GM10248 (cell line): ENCODE results near the gene CNGA3.
"Not testable (repeated sequence)": the region's sequence is repeated elsewhere in the genome, so short reads cannot be mapped to it uniquely, and the experiment has no call there.

Experiments used
- CTCF ChIA-PET: fragments of 300-600 bp; sonication (Branson Sonifier 250); formaldehyde crosslinking; extraction: SDS; loops from one replicate; lab custom pipeline; 2021; ENCODE audit warnings: antibody characterized with exemption; lab: Yijun Ruan, JAX
- POLR2A ChIA-PET: fragments of 350-650 bp; sonication (Branson Sonifier 250); formaldehyde crosslinking; extraction: SDS; loops from one replicate; lab custom pipeline; 2020; ENCODE audit warnings: antibody characterized with exemption; lab: Yijun Ruan, JAX
- DNase-seq: peaks from one replicate; pipeline ENCODE4 v3.0.0; 2012; ENCODE audit errors: extremely low spot score
- TF ChIP-seq, protein P1 (sequence below): IDR thresholded peaks from 2 replicates; pipeline ENCODE4 v1.5.1; 2012; ENCODE audit warnings: mild to moderate bottlenecking, low read depth; ENCODE audit errors: extremely low read depth, missing control alignments, control extremely low read depth

Gene CNGA3

DNA sequence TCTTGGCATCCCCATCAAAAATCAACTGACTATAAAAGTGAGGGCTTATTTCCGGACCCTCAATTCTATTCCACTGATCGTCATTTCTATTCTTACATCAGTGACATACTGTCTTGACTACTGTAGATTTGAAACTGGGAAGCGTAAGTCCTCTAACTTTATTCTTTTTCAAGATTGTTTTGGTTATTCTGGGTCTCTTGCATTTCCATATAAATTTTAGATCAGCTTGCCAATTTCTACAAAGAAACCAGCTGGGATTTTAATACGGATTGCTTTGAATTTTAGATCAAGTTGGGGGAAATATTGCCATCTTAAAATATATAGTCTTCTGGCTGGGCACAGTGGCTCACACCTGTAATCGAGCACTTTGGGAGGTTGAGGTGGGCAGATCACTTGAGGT is 80.5 kb downstream of the CNGA3 start:
- CTCF ChIA-PET: interaction anchor here (1.4 to 3.6 kb wide), 3 partner anchors 14 to 37 kb away, joined by 3 to 21 read pairs (median 3); no protein-coding TSS in a partner anchor
- POLR2A ChIA-PET: no interaction called here
- TF ChIP-seq, protein P1, sequence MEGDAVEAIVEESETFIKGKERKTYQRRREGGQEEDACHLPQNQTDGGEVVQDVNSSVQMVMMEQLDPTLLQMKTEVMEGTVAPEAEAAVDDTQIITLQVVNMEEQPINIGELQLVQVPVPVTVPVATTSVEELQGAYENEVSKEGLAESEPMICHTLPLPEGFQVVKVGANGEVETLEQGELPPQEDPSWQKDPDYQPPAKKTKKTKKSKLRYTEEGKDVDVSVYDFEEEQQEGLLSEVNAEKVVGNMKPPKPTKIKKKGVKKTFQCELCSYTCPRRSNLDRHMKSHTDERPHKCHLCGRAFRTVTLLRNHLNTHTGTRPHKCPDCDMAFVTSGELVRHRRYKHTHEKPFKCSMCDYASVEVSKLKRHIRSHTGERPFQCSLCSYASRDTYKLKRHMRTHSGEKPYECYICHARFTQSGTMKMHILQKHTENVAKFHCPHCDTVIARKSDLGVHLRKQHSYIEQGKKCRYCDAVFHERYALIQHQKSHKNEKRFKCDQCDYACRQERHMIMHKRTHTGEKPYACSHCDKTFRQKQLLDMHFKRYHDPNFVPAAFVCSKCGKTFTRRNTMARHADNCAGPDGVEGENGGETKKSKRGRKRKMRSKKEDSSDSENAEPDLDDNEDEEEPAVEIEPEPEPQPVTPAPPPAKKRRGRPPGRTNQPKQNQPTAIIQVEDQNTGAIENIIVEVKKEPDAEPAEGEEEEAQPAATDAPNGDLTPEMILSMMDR: no peak
- DNase-seq: no peak

DNA sequence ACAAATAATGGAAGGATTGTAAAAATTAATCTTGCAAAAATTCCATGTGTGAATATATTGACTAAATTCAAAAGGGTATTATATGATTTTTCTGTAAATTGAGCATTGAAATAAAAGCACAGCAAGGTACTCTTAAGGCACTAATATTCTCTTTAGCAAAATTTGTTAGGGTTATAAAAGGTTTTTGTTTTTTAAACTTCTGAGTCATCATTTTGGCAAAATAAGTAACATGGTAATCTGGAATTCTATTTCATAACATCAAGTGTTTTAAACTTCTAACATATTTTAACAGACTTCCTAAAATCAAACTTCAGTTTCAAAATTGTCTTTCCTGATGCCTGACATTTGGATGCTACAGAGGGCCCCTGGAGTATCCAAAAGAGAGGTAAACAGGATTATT is 85.9 kb downstream of the CNGA3 start:
- CTCF ChIA-PET: interaction anchor here (1.1 to 1.2 kb wide), 2 partner anchors 55 to 77 kb away, joined by 3 read pairs; no protein-coding TSS in a partner anchor
- POLR2A ChIA-PET: no interaction called here
- TF ChIP-seq, protein P1: no peak
- DNase-seq: no peak

DNA sequence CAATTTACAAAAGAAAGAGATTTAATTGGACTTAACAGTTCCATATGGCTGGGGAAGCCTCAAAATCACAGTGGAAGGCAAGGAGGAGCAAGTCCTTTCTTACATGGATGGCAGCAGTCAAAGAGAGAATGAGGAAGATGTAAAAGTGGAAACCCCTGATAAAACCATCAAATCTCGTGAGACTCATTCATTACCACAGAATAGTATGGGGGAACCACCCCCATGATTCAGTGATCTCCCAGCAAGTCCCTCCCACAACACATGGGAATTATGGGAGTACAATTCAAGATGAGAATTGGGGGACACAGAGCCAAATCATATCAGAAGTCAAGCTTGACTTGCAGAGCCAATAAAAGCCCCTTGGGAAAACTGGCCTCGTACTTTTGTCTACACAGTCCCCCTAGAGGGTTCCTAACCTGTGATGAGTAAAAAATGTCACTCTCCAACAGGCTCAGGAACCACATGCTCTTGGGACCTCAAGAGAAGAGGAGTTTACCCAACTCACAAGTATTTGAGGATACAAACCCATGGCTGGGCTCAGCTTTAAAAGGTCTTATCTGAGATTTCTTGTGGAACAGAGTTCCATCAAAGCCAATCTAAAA is 87.2 kb downstream of the CNGA3 start:
- TF ChIP-seq, protein P1: no peak
- no peak for DNase-seq
- ChIA-PET POLR2A (no interaction called here), CTCF (interaction anchor here (1.9 kb wide), 1 partner anchor 21 kb away, joined by 5 read pairs; no protein-coding TSS in a partner anchor)

DNA sequence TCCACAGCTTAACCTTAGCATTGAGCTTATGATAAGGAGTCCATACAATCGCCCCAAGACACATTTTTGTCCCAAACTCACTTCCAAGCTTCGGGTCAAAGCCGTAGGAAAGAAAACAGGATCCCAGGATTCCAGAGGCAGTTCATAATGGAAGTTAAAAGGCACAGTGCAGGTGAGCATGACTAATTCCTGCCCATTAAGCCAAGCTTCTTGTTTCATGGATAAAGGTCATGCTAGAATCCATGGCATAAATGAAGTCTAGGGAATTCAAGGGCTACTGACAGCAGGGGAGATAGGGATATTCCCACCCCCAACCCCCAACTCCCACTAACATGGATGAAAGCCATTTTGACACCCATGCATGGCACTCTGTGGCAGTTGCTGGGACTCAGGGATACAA is 88.2 kb downstream of the CNGA3 start:
- TF ChIP-seq, protein P1: no peak
- POLR2A ChIA-PET: no interaction called here
- CTCF ChIA-PET: interaction anchor here (1.1 kb wide), 1 partner anchor 62 kb away, joined by 3 read pairs; no protein-coding TSS in a partner anchor
- no peak for DNase-seq

DNA sequence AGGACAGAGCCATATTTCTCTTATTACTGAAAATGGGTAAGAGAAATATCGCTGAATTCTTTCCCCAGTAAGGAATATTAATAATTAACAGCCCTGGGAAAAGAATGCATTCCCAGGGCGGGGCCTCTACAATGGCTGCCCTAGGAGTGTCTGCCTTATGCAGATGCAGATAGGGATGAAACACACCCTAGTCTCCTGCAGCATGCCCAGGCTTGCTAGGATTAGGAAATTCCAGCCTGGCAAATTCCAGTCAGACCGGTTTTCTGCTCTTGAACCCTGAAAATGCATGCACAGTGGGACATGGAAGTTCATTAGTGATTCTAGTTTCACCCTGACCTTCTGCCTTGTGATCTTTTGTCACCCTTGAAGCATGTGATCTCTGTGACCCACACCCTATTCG is 89.4 kb downstream of the CNGA3 start:
- POLR2A ChIA-PET, CTCF ChIA-PET, DNase-seq: not testable (repeated sequence)

DNA sequence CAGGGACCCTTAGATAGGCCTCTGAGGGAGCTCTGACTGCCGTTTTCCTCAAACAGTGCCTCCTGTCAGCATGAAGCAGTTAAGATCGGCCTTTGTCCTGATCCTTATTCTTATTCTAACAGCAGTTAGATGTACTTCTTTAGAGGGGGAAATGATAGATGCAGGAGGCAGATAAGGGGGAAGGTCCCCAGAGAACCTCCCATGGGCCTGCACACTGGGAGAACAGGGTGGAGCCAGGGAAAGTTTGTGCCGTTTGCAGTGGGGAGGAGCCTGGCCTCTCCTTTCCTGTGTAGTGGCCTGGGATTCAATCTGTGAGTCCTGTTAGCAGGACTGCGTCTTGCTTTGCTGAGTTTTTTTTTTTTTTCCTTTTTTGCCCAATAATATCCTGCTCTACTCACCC is 90.5 kb downstream of the CNGA3 start:
- TF ChIP-seq, protein P1: no peak
- DNase-seq: no peak
- POLR2A ChIA-PET: no interaction called here
- CTCF ChIA-PET: no interaction called here

DNA sequence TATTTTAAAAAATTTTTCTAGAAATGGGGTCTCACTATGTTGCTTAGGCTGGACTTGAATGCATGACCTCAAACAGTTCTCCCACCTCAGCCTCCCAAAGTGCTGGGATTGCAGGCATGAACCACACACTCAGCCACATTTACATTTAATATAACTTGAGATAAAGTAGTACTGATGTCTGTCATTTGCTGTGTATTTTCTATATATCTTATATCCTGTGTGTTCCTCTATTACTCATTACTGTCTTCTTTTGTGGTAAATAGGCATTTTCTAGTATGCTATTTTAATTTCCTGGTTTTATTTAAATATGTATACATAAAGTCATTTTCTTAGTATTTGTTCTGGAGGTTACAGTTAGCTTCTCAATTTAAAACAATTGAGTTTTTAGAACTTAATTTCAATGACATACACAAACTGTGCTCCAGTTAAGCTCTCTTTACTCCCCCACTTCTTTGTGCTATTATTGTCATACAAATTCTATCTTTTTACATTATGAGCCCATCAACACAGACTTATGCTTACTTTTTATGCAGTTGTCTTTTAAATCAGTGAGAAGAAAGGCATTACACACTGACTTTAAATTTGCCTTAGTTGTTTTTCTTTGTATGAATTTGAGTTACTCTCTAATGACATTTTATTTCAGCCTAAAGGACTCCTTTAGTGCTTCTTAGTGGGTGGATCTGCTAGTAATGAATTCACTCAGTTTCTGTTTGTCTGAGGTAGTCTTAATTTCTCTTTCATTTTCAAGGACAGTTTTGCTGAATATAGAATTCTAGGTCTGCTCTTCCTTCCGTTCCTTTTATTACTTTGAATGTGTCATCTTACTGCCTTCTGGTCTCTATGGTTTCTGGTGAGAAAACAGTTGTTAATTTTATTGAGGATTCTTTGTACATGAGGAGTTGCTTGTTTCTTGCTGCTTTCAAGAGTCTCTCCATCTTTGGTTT is 92.2 kb downstream of the CNGA3 start:
- ChIA-PET CTCF (no interaction called here), POLR2A (no interaction called here)
- DNase-seq: peak; percentile 55
- TF ChIP-seq, protein P1: no peak
